HepG2 (cell line): Measurements from ENCODE around the gene TXNRD1.

Experiments
- RFX5 ChIP-seq: IDR thresholded peaks from 2 replicates; pipeline ENCODE4 v1.6.1; 2011; ENCODE audit warnings: low read depth, low read length, improper control_type of control experiment
- THAP11 ChIP-seq: IDR thresholded peaks from 2 replicates; pipeline ENCODE4 v1.6.1; 2016; ENCODE audit warnings: missing biosample characterization, missing genetic modification reagents

DNA sequence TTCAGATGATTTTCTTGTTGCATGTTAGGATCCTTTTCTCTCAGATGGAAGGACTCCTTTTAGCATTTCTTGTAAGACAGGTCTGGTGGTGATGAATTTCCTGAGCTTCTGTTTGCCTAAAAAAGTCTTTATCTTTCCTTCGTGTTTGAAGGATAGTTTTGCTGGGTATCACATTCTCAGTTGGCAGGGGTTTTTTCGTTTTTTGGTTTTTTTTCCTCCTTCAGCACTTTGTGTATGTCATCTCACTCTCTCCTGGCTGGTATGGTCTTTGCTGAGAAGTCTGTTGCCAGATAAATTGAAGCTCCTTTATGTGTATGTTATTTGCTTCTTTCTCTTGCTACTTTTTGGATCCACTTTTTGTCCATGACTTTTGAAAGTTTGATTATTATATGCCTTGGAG lies 15.6 kb upstream of the TXNRD1 start:
- TF ChIP-seq RFX5 = no peak
- no peak for TF ChIP-seq THAP11 (CRISPR knock-in tag)
